ENCODE measurements around the gene PRR5L. TPM values are rescaled to one million over a fixed set of nuclear protein-coding genes. Genes with fewer than 3 reads are reported as not detected.

PRR5L gene
- total and polyA plus RNA-seq, 9 of the 15 experiments (the other 6 are each of a cell fraction or from before 2014, with no cell fraction given) = 0.11 to 0.60 (median 0.36) TPM; not detected in 2

GRCh38 chr11:36314434-36314767 lies 18.3 kb downstream of the PRR5L start:
- Histone ChIP-seq H3K27me3 (ENCODE audit: control insufficient read depth in 2 of 2, insufficient read depth in 2 of 2, low read length in 2 of 2) (peaks cover 9 to 16% of the 10 kb centered on the region in 2 experiments; a peak in 3 of 5 replicates), H2AFZ (ENCODE audit: low read depth, low read length) (no peak overlapping the region), H3K4me1 (replicated peaks in 1 of 2; ENCODE audit: control insufficient read depth in 2 of 2, insufficient read depth in 2 of 2, low read length in 2 of 2) (no peaks in the 10 kb centered on the region), H3K9me1 (ENCODE audit: control insufficient read depth, insufficient read depth, low read length) (no peaks in the 10 kb centered on the region), H3K9me3 (replicated peaks; ENCODE audit: control insufficient read depth, insufficient read depth, low read depth, low read length) (no peaks in the 10 kb centered on the region), H3K79me2 (ENCODE audit: control insufficient read depth, insufficient read depth, low read length) (no peaks in the 10 kb centered on the region), H3K4me2 (ENCODE audit: insufficient read depth, low read length) (no peak overlapping the region), H3K36me3 (ENCODE audit: control insufficient read depth, insufficient read depth, low read length) (no peaks in the 10 kb centered on the region), H4K20me1 (replicated peaks; ENCODE audit: control insufficient read depth, insufficient read depth, low read length) (no peaks in the 10 kb centered on the region), H3K9ac (ENCODE audit: insufficient read depth in 1 of 2, low read depth in 2 of 2, low read length in 2 of 2) (no peak overlapping the region), H3K4me3 (no peak overlapping the region), H3K27ac (ENCODE audit: extremely low read depth, low read depth, low read length) (no peak overlapping the region)
- no peak for DNase-seq (ENCODE audit: extremely low read depth in 1 of 4, low spot score in 3 of 4)
- BruUV-seq (replicated peaks) = no TSS peak
- in situ Hi-C loops (cut with MboI) = no loop called here
- TF ChIP-seq RFX1 (IDR thresholded peaks at IDR 0.05) = no peak
- no peak for TF ChIP-seq NELFE (IDR thresholded peaks at IDR 0.05; ENCODE audit: insufficient read depth, insufficient read length)
- no peak for TF ChIP-seq ZNF3 (CRISPR knock-in tag; IDR thresholded peaks at IDR 0.05)
- TF ChIP-seq KLF6 (CRISPR knock-in tag; IDR thresholded peaks at IDR 0.05; ENCODE audit: borderline replicate concordance) = no peak
- no peak for TF ChIP-seq TAF1 (IDR thresholded peaks at IDR 0.05; ENCODE audit: control insufficient read depth, extremely low read depth, insufficient read depth, low read length, severe bottlenecking)
- TF ChIP-seq IRF2 (CRISPR knock-in tag; IDR thresholded peaks at IDR 0.05) = no peak
- no peak for TF ChIP-seq ZNF77 (CRISPR knock-in tag; IDR thresholded peaks at IDR 0.05)
- TF ChIP-seq SUPT5H (IDR thresholded peaks at IDR 0.05) = no peak
- TF ChIP-seq MAZ (CRISPR knock-in tag; conservative IDR thresholded peaks at IDR 0.05 in 1 of 2, IDR thresholded peaks at IDR 0.05 in 1 of 2) = no peak
- no peak for TF ChIP-seq NFRKB (IDR thresholded peaks at IDR 0.05; ENCODE audit: low read depth)
- no peak for TF ChIP-seq POLR2AphosphoS5 (IDR thresholded peaks at IDR 0.05; ENCODE audit: control insufficient read depth, insufficient read depth, low read depth, low read length)
- no peak for TF ChIP-seq CLOCK (CRISPR knock-in tag; IDR thresholded peaks at IDR 0.05; ENCODE audit: borderline replicate concordance)
- TF ChIP-seq MEF2D (tag; conservative IDR thresholded peaks at IDR 0.05; ENCODE audit: low read depth) = no peak
- no peak for TF ChIP-seq PHB2 (IDR thresholded peaks at IDR 0.05; ENCODE audit: low read depth)
- POLR2A ChIA-PET = no interaction called here
- 1% methylated on average over 6 of the region's 6 CpGs for WGBS (ENCODE audit: insufficient coverage, low coverage, missing lambda C conversion rate)
- CTCF ChIA-PET (ENCODE audit: low intra/inter-chr PET ratio) = no interaction called here
- FAIRE-seq = no peak
- ATAC-seq = no peak
- intact Hi-C loops (cut with micrococcal nuclease) = no loop called here

Data from K562 (cell line).